PFSK-1 (cell line): Measurements from ENCODE around the gene SLC37A4.

Source experiments
- FOXP2 ChIP-seq: optimal IDR thresholded peaks from 2 replicates; pipeline ENCODE3; 2011; ENCODE audit warnings: borderline replicate concordance, control low read depth, inconsistent platforms; ENCODE audit not compliant: insufficient read depth; ENCODE audit errors: extremely low read length, extremely low read depth
- POLR2AphosphoS5 ChIP-seq: IDR thresholded peaks from 2 replicates; pipeline ENCODE4 v1.6.1; 2012; ENCODE audit warnings: low read depth, mild to moderate bottlenecking, control low read depth, low read length, moderate library complexity
- SIN3A ChIP-seq: IDR thresholded peaks from 2 replicates; pipeline ENCODE4 v1.6.1; 2012; ENCODE audit warnings: mild to moderate bottlenecking, low read length, moderate library complexity, borderline replicate concordance; ENCODE audit not compliant: insufficient read depth
- TAF1 ChIP-seq: IDR thresholded peaks from 2 replicates; pipeline ENCODE4 v1.6.1; 2012; ENCODE audit warnings: low read length, control low read depth, borderline replicate concordance; ENCODE audit not compliant: insufficient read depth
- TF ChIP-seq, protein P1 (sequence below), 2 experiments: IDR thresholded peaks; 2 replicates each; pipeline versions ENCODE4 v1.6.1 to v1.8.0; 2011 to 2012; ENCODE audit warnings: low read depth in 2 of 2, low read length in 2 of 2, control low read depth in 1 of 2, inconsistent platforms in 1 of 2, mild to moderate bottlenecking in 1 of 2, moderate library complexity in 1 of 2; ENCODE audit not compliant: insufficient read depth in 1 of 2

GRCh38 chr11:119025541-119025940, 5.1 kb downstream of the SLC37A4 start:
- TF ChIP-seq TAF1 (no peak), SIN3A (no peak), POLR2AphosphoS5 (no peak), FOXP2 (no peak)
- TF ChIP-seq, protein P1, sequence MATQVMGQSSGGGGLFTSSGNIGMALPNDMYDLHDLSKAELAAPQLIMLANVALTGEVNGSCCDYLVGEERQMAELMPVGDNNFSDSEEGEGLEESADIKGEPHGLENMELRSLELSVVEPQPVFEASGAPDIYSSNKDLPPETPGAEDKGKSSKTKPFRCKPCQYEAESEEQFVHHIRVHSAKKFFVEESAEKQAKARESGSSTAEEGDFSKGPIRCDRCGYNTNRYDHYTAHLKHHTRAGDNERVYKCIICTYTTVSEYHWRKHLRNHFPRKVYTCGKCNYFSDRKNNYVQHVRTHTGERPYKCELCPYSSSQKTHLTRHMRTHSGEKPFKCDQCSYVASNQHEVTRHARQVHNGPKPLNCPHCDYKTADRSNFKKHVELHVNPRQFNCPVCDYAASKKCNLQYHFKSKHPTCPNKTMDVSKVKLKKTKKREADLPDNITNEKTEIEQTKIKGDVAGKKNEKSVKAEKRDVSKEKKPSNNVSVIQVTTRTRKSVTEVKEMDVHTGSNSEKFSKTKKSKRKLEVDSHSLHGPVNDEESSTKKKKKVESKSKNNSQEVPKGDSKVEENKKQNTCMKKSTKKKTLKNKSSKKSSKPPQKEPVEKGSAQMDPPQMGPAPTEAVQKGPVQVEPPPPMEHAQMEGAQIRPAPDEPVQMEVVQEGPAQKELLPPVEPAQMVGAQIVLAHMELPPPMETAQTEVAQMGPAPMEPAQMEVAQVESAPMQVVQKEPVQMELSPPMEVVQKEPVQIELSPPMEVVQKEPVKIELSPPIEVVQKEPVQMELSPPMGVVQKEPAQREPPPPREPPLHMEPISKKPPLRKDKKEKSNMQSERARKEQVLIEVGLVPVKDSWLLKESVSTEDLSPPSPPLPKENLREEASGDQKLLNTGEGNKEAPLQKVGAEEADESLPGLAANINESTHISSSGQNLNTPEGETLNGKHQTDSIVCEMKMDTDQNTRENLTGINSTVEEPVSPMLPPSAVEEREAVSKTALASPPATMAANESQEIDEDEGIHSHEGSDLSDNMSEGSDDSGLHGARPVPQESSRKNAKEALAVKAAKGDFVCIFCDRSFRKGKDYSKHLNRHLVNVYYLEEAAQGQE (IDR thresholded peaks at IDR 0.05; ENCODE audit: insufficient read depth in 1 of 2, low read depth in 2 of 2, low read length in 2 of 2): no peak
